HepG2 (cell line): Measurements from ENCODE around the gene MGAT2. TPM values are rescaled to one million over a fixed set of nuclear protein-coding genes. Genes with fewer than 3 reads are reported as not detected.

Source experiments
- ARID4A ChIP-seq: sonication (generic); formaldehyde crosslinking; IDR thresholded peaks from 2 replicates; pipeline ENCODE4 v1.5.0; 2020; ENCODE audit warnings: mild to moderate bottlenecking, missing genetic modification reagents, borderline replicate concordance
- ATF7-NPFF ChIP-seq: sonication (generic); formaldehyde crosslinking; IDR thresholded peaks from 2 replicates; pipeline ENCODE4 v1.8.1; 2023; ENCODE audit warnings: mild to moderate bottlenecking, low read depth, missing genetic modification reagents, moderate library complexity
- CBFB ChIP-seq: sonication (generic); formaldehyde crosslinking; IDR thresholded peaks from 2 replicates; pipeline ENCODE4 v1.4.0; 2020; ENCODE audit warnings: missing genetic modification reagents
- CERS6 ChIP-seq: sonication (generic); formaldehyde crosslinking; IDR thresholded peaks from 2 replicates; pipeline ENCODE4 v1.5.0; 2020; ENCODE audit warnings: missing genetic modification reagents
- ERF ChIP-seq: IDR thresholded peaks from 2 replicates; pipeline ENCODE4 v1.6.1; 2018; ENCODE audit warnings: missing biosample characterization, missing genetic modification reagents
- ETV6 ChIP-seq: sonication (generic); formaldehyde crosslinking; conservative IDR thresholded peaks from 2 replicates; pipeline ENCODE4 v1.4.0; 2020; ENCODE audit warnings: missing genetic modification reagents
- FUBP1 ChIP-seq: sonication (generic); formaldehyde crosslinking; IDR thresholded peaks from 2 replicates; pipeline ENCODE4 v1.5.1; 2020; ENCODE audit warnings: missing genetic modification reagents, mild to moderate bottlenecking, borderline replicate concordance
- GPN1 ChIP-seq: sonication (generic); formaldehyde crosslinking; IDR thresholded peaks from 2 replicates; pipeline ENCODE4 v1.5.1; 2020; ENCODE audit warnings: missing genetic modification reagents, borderline replicate concordance
- PAWR ChIP-seq: sonication (generic); formaldehyde crosslinking; IDR thresholded peaks from 2 replicates; pipeline ENCODE4 v1.4.0; 2020; ENCODE audit warnings: missing genetic modification reagents, mild to moderate bottlenecking, borderline replicate concordance
- PHF5A ChIP-seq: IDR thresholded peaks from one replicate; pipeline ENCODE4 v1.6.1; 2018; ENCODE audit warnings: low read depth, missing genetic modification reagents; ENCODE audit not compliant: unreplicated experiment
- SOX6 ChIP-seq, 2 experiments: fragments of 450-650 bp in 1 of 2; sonication (generic) in 1 of 2; formaldehyde crosslinking in 1 of 2; IDR thresholded peaks; 2 replicates each; pipeline versions ENCODE4 v1.4.0 to v1.6.1; 2017 to 2020; ENCODE audit warnings: antibody characterized with exemption in 1 of 2, mild to moderate bottlenecking in 1 of 2, missing genetic modification reagents in 1 of 2
- TBX2 ChIP-seq: sonication (generic); formaldehyde crosslinking; IDR thresholded peaks from 2 replicates; pipeline ENCODE4 v1.5.0; 2020; ENCODE audit warnings: missing genetic modification reagents, mild to moderate bottlenecking, borderline replicate concordance
- ZNF224 ChIP-seq: sonication (generic); formaldehyde crosslinking; IDR thresholded peaks from 2 replicates; pipeline ENCODE4 v1.5.0; 2020; ENCODE audit warnings: mild to moderate bottlenecking, missing genetic modification reagents
- ZNF556 ChIP-seq: sonication (generic); formaldehyde crosslinking; IDR thresholded peaks from 2 replicates; pipeline ENCODE4 v1.4.0; 2020; ENCODE audit warnings: mild to moderate bottlenecking, missing genetic modification reagents, borderline replicate concordance
- ZNF574 ChIP-seq: sonication (generic); formaldehyde crosslinking; IDR thresholded peaks from 2 replicates; pipeline ENCODE4 v1.4.0; 2020; ENCODE audit warnings: missing genetic modification reagents
- ZNF768 ChIP-seq: sonication (generic); formaldehyde crosslinking; IDR thresholded peaks from 2 replicates; pipeline ENCODE4 v1.4.0; 2020; ENCODE audit warnings: missing genetic modification reagents
- polyA plus RNA-seq, 8 experiments: library from polyadenylated mRNA; depleted of rRNA in 3 of 8; stranded (reverse) in 7 of 8; unstranded in 1 of 8; fragments of >200 nt; fragmentation: Illumina TruSeq in 4 of 8; extraction: Trizol in 4 of 8; gene quantifications; 2 replicates each; pipeline versions ENCODE4 v1.2.1 to v1.2.3, GENCODE V29; 2011 to 2016; ENCODE audit warnings: low read depth in 4 of 8, missing spikeins in 1 of 8, mixed read lengths in 1 of 8; ENCODE audit not compliant: insufficient read depth in 1 of 8
- total RNA-seq, 5 experiments: library from RNA; depleted of rRNA; stranded (reverse); fragments of >200 nt; fragmentation: Illumina TruSeq; extraction: Trizol; gene quantifications; 2 replicates each; pipeline ENCODE4 v1.2.3, GENCODE V29; 2016; ENCODE audit warnings: low read depth in 1 of 5

MGAT2 gene
- total and polyA plus RNA-seq, 2 of the 13 experiments (the other 11 are each of a cell fraction or from before 2014, with no cell fraction given), result 12.9 to 51.9 TPM

GRCh38 chr14:49585803-49586672 lies 34.6 kb upstream of the MGAT2 start, which contains the start of gene RPS29 (continued):
- TF ChIP-seq GPN1 (0 out of 2 replicates have a peak, but pooled peaks have one; percentile 58), CERS6 (CRISPR knock-in tag) (no peak), ERF (CRISPR knock-in tag) (peak; percentile 89), CBFB (peak; percentile 62; the same call in 1 of the 2 replicates), ZNF224 (CRISPR knock-in tag) (peak; percentile 95; the same call in 1 of the 2 replicates), PHF5A (CRISPR knock-in tag) (peak; percentile 8), ARID4A (CRISPR knock-in tag) (peak; percentile 68; the same call in 1 of the 2 replicates), ETV6 (peak; percentile 65), FUBP1 (CRISPR knock-in tag) (no peak), PAWR (CRISPR knock-in tag) (no peak), ATF7-NPFF (CRISPR knock-in tag) (peak; percentile 32; the same call in 1 of the 2 replicates), ZNF574 (CRISPR knock-in tag) (peak; percentile 78), ZNF556 (CRISPR knock-in tag) (peak; percentile 74; the same call in 1 of the 2 replicates), ZNF768 (peak; percentile 54; the same call in 1 of the 2 replicates), SOX6 (IDR thresholded peaks at IDR 0.05) (no peak), SOX6 (CRISPR knock-in tag; IDR thresholded peaks at IDR 0.05) (peak; percentile 79), TBX2 (CRISPR knock-in tag) (peak; percentile 56; the same call in 1 of the 2 replicates)
